Stimulated activated CD8-positive, alpha-beta memory T cell treated with anti-CD3 and anti-CD28 coated beads, Interleukin-15, amount 100 ng/mL, for 48 hours (primary cell): ENCODE data around the gene TNS3.
"Not testable (repeated sequence)": the region's sequence is repeated elsewhere in the genome, so short reads cannot be mapped to it uniquely, and the experiment has no call there.

ENCODE experiments used
- DNase-seq, 2 donors: peaks; one replicate each; pipeline ENCODE4 v3.0.0-alpha.2; 2020; ENCODE audit warnings: low read depth in 2 of 2

Gene TNS3

GRCh38 chr7:47262160-47262559, 319.8 kb downstream of the TNS3 start:
- not testable (repeated sequence) for DNase-seq

- DNase-seq, result no peak
Measured at GRCh38 chr7:47260270-47260669, 321.6 kb downstream of the TNS3 start.

- DNase-seq, result no peak
Measured at GRCh38 chr7:47259682-47260081, 322.2 kb downstream of the TNS3 start.

GRCh38 chr7:47258798-47259197, 323.1 kb downstream of the TNS3 start:
- no peak for DNase-seq

- DNase-seq, result no peak
Measured at GRCh38 chr7:47256016-47256415, 325.9 kb downstream of the TNS3 start.

- no peak for DNase-seq
Measured at GRCh38 chr7:47255441-47255840, 326.5 kb downstream of the TNS3 start.

- no peak for DNase-seq
Measured at GRCh38 chr7:47255007-47255406, 326.9 kb downstream of the TNS3 start.

- DNase-seq, result peak; percentile 21 to 29
Measured at GRCh38 chr7:47254081-47254977, 327.6 kb downstream of the TNS3 start.

GRCh38 chr7:47253650-47254080, 328.2 kb downstream of the TNS3 start:
- no peak for DNase-seq

- no peak for DNase-seq
Measured at GRCh38 chr7:47252675-47253074, 329.2 kb downstream of the TNS3 start.

- no peak for DNase-seq
Measured at GRCh38 chr7:47249361-47249760, 332.6 kb downstream of the TNS3 start.

- DNase-seq, result no peak
Measured at GRCh38 chr7:47248797-47249196, 333.1 kb downstream of the TNS3 start.

- DNase-seq, result no peak
Measured at GRCh38 chr7:47247132-47247531, 334.8 kb downstream of the TNS3 start.

GRCh38 chr7:47244692-47245091, 337.2 kb downstream of the TNS3 start:
- DNase-seq, result no peak

GRCh38 chr7:47241112-47242065, 340.5 kb downstream of the TNS3 start:
- DNase-seq, result no peak

GRCh38 chr7:47239931-47240421, 341.9 kb downstream of the TNS3 start:
- DNase-seq, result no peak

- no peak for DNase-seq
Measured at GRCh38 chr7:47239034-47239433, 342.9 kb downstream of the TNS3 start.

GRCh38 chr7:47236480-47237129, 345.3 kb downstream of the TNS3 start:
- DNase-seq, result no peak

GRCh38 chr7:47233996-47234395, 347.9 kb downstream of the TNS3 start:
- no peak for DNase-seq

- no peak for DNase-seq
Measured at GRCh38 chr7:47232751-47233412, 349.0 kb downstream of the TNS3 start.

GRCh38 chr7:47231627-47232026, 350.3 kb downstream of the TNS3 start:
- no peak for DNase-seq
